Endothelial cell of umbilical vein (primary cell): ENCODE measurements around the gene OR10G3. TPM values are rescaled to one million over a fixed set of nuclear protein-coding genes. Genes with fewer than 3 reads are reported as not detected.

Source experiments
- BruUV-seq: library from RNA; stranded (reverse); fragments of 400-500 nt; replicated peaks from 2 replicates; lab custom pipeline; 2021; lab: Mats Ljungman, UMichigan
- CTCF ChIA-PET: fragments of 300-600, 350-600 bp; sonication (Branson Sonifier 250); formaldehyde crosslinking; loops from one replicate; lab custom pipeline; 2021; ENCODE audit warnings: antibody characterized with exemption, inconsistent platforms; lab: Charles Lee
- POLR2A ChIA-PET: fragments of 300-600, 350-600 bp; sonication (Branson Sonifier 250); formaldehyde crosslinking; loops from one replicate; lab custom pipeline; 2021; ENCODE audit warnings: antibody characterized with exemption, inconsistent platforms; lab: Charles Lee
- DNase-seq: peaks from one replicate; pipeline ENCODE4 v3.0.0-alpha.2; 2011; ENCODE audit warnings: low read depth, low spot score
- FAIRE-seq: peaks from 2 replicates; lab custom pipeline; 2011; peaks lifted over from hg19 to GRCh38; lab: Jason Lieb, UNC
- H2AFZ ChIP-seq: 2 replicates; pipeline ENCODE4 v1.6.0; 2012; ENCODE audit warnings: low read depth, low read length, control low read depth, inconsistent platforms
- H3K27ac ChIP-seq: 2 replicates; pipeline ENCODE4 v1.5.1; 2011; ENCODE audit warnings: low read depth, mild to moderate bottlenecking, control low read depth, low read length, moderate library complexity; ENCODE audit not compliant: insufficient read depth
- H3K27me3 ChIP-seq, 2 experiments: 2 replicates each; pipeline versions ENCODE4 v1.6.0 to v1.6.1; 2011; ENCODE audit warnings: low read length in 2 of 2, mixed read lengths in 1 of 2; ENCODE audit not compliant: control insufficient read depth in 2 of 2, insufficient read depth in 2 of 2
- H3K36me3 ChIP-seq, 2 experiments: 2 replicates in 1 of 2; 3 replicates in 1 of 2; pipeline ENCODE4 v1.5.1; 2011; ENCODE audit warnings: low read length in 2 of 2, mild to moderate bottlenecking in 1 of 2, moderate library complexity in 1 of 2; ENCODE audit not compliant: control insufficient read depth in 2 of 2, insufficient read depth in 2 of 2; ENCODE audit errors: extremely low read depth in 1 of 2
- H3K4me1 ChIP-seq: 3 replicates; pipeline ENCODE4 v1.5.1; 2011; ENCODE audit warnings: mild to moderate bottlenecking, low read length; ENCODE audit not compliant: control insufficient read depth, insufficient read depth; ENCODE audit errors: extremely low read depth
- H3K4me2 ChIP-seq: 2 replicates; pipeline ENCODE4 v1.6.1; 2011; ENCODE audit warnings: low read length, control low read depth, mixed read lengths; ENCODE audit not compliant: insufficient read depth
- H3K4me3 ChIP-seq, 3 experiments: fragments of 200-600 bp in 1 of 3; sonication (generic), shearing (Covaris generic) in 1 of 3; replicated peaks in 1 of 3; 2 replicates each; pipeline ENCODE4 v1.5.1; 2011 to 2016; ENCODE audit warnings: control low read depth in 3 of 3, low read length in 3 of 3, mild to moderate bottlenecking in 2 of 3, inconsistent platforms in 1 of 3, low read depth in 1 of 3, moderate library complexity in 1 of 3; ENCODE audit not compliant: insufficient read depth in 1 of 3
- H3K79me2 ChIP-seq: 2 replicates; pipeline ENCODE4 v1.6.0; 2012; ENCODE audit warnings: low read length, inconsistent platforms; ENCODE audit not compliant: control insufficient read depth, insufficient read depth
- H3K9ac ChIP-seq: replicated peaks from 2 replicates; pipeline ENCODE3; 2011; ENCODE audit warnings: low read length, control low read depth; ENCODE audit not compliant: insufficient read depth; ENCODE audit errors: extremely low read depth
- H3K9me1 ChIP-seq: replicated peaks from 3 replicates; pipeline ENCODE4 v1.6.0; 2011; ENCODE audit warnings: mild to moderate bottlenecking, low read length; ENCODE audit not compliant: control insufficient read depth, insufficient read depth; ENCODE audit errors: extremely low read depth
- H3K9me3 ChIP-seq: replicated peaks from 2 replicates; pipeline ENCODE4 v1.5.1; 2012; ENCODE audit warnings: low read length, inconsistent platforms; ENCODE audit not compliant: control insufficient read depth, insufficient read depth
- H4K20me1 ChIP-seq: replicated peaks from 2 replicates; pipeline ENCODE3; 2011; ENCODE audit warnings: mild to moderate bottlenecking, low read length; ENCODE audit not compliant: control insufficient read depth, insufficient read depth; ENCODE audit errors: extremely low read depth
- EZH2 ChIP-seq: IDR thresholded peaks from 2 replicates; pipeline ENCODE4 v1.6.1; 2012; ENCODE audit warnings: borderline replicate concordance, low read depth, mild to moderate bottlenecking, moderate library complexity, low read length, inconsistent platforms; ENCODE audit not compliant: severe bottlenecking
- FOS ChIP-seq: IDR thresholded peaks from 2 replicates; pipeline ENCODE4 v1.6.1; 2011; ENCODE audit warnings: mild to moderate bottlenecking, low read length, moderate library complexity, borderline replicate concordance; ENCODE audit not compliant: insufficient read depth
- GATA2 ChIP-seq: IDR thresholded peaks from 2 replicates; pipeline ENCODE4 v1.7.0; 2011; ENCODE audit warnings: low read depth, mild to moderate bottlenecking, moderate library complexity, mixed read lengths, low read length; ENCODE audit not compliant: insufficient read length, insufficient read depth
- JUN ChIP-seq: IDR thresholded peaks from 2 replicates; pipeline ENCODE4 v1.6.1; 2011; ENCODE audit warnings: borderline replicate concordance, low read depth; ENCODE audit not compliant: insufficient read length, insufficient read depth
- MYC ChIP-seq: IDR thresholded peaks from one replicate; pipeline ENCODE4 v1.6.1; 2011; ENCODE audit warnings: mild to moderate bottlenecking, low read depth, low read length
- POLR2A ChIP-seq: IDR thresholded peaks from 2 replicates; pipeline ENCODE4 v1.6.1; 2012; ENCODE audit warnings: low read depth, mild to moderate bottlenecking, control low read depth, low read length
- POLR2AphosphoS5 ChIP-seq: IDR thresholded peaks from 2 replicates; pipeline ENCODE4 v1.6.1; 2012; ENCODE audit warnings: low read depth, mild to moderate bottlenecking, control low read depth, low read length, moderate library complexity; ENCODE audit not compliant: insufficient read depth
- dilution Hi-C: fragments of 300-500 bp; cut with MboI; formaldehyde crosslinking; loops from one replicate; pipeline ENCODE4 v1.15.0; 2019; ENCODE audit warnings: low sequenced_read_pairs; ENCODE audit not compliant: extremely low pct_ligation_motif_present
- intact Hi-C: fragments of 100-400 bp; cut with micrococcal nuclease; formaldehyde crosslinking; loops from one replicate; pipeline ENCODE4 v1.10.0; 2022
- polyA plus RNA-seq, 4 experiments: library from polyadenylated mRNA; depleted of rRNA in 3 of 4; stranded (reverse) in 3 of 4; unstranded in 1 of 4; fragments of >200 nt; gene quantifications; 2 replicates each; pipeline versions ENCODE4 v1.2.1 to v1.2.3, GENCODE V29; 2011 to 2012; ENCODE audit warnings: missing spikeins in 1 of 4
- total RNA-seq: library from RNA; stranded (reverse); gene quantifications from 2 replicates; pipeline ENCODE4 v1.2.3, GENCODE V29; 2021
- TF ChIP-seq, protein P1 (sequence below): IDR thresholded peaks from 2 replicates; pipeline ENCODE4 v1.6.1; 2011; ENCODE audit not compliant: insufficient read depth, insufficient read length
- TF ChIP-seq, protein P2 (sequence below), 2 donors: IDR thresholded peaks; 1 replicate in 1 of 2; 2 replicates in 1 of 2; pipeline ENCODE4 v1.5.1; 2011; ENCODE audit warnings: low read length in 2 of 2, mild to moderate bottlenecking in 2 of 2, moderate library complexity in 2 of 2, control low read depth in 1 of 2, inconsistent platforms in 1 of 2, low read depth in 1 of 2; ENCODE audit not compliant: insufficient read depth in 1 of 2; ENCODE audit errors: extremely low read depth in 1 of 2

Gene OR10G3
- total and polyA plus RNA-seq, 2 donors (not counting 3 experiments of a cell fraction or from before 2014, with no cell fraction given) = not detected

DNA sequence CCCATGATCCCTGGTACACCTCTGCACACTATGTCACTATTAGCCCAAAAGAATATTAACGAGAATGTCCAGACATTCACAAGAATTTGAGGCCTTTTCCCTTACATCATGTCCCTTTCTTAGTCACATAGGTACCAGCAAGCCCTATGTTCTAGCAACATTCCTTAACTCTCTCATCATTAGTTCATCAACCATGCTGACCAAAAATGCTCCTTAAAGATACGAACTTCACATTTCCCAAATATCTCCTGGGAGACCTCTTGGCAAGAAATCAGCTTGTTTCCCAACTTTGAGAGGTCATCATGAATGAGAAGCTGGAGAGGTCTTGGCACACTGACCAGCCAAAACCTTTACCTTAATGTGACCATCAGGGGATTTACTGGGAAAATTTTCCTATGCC lies 58.4 kb downstream of the OR10G3 start:
- Histone ChIP-seq H3K27ac (no peak overlapping the region), H3K9me1 (no peaks in the 10 kb centered on the region), H3K9ac (no peak overlapping the region), H3K9me3 (no peaks in the 10 kb centered on the region), H3K27me3 (peaks cover 11 to 12% of the 10 kb centered on the region in 2 experiments), H3K36me3 (no peaks in the 10 kb centered on the region), H3K4me2 (no peak overlapping the region), H4K20me1 (no peaks in the 10 kb centered on the region), H2AFZ (no peak overlapping the region), H3K4me1 (peaks cover 1% of the 10 kb centered on the region), H3K79me2 (no peaks in the 10 kb centered on the region), H3K4me3 (no peak overlapping the region)
- DNase-seq (no peak), FAIRE-seq (no peak)
- POLR2A ChIA-PET = no interaction called here
- BruUV-seq = no TSS peak
- intact Hi-C loops (no loop called here), dilution Hi-C loops (no loop called here)
- CTCF ChIA-PET = interaction anchor here (1.3 kb wide), 1 partner anchor 23 kb away, joined by 4 read pairs; no protein-coding TSS in a partner anchor
- TF ChIP-seq POLR2A = no peak
- no peak for TF ChIP-seq MYC
- TF ChIP-seq, protein P1, sequence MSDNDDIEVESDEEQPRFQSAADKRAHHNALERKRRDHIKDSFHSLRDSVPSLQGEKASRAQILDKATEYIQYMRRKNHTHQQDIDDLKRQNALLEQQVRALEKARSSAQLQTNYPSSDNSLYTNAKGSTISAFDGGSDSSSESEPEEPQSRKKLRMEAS = no peak
- TF ChIP-seq, protein P2, sequence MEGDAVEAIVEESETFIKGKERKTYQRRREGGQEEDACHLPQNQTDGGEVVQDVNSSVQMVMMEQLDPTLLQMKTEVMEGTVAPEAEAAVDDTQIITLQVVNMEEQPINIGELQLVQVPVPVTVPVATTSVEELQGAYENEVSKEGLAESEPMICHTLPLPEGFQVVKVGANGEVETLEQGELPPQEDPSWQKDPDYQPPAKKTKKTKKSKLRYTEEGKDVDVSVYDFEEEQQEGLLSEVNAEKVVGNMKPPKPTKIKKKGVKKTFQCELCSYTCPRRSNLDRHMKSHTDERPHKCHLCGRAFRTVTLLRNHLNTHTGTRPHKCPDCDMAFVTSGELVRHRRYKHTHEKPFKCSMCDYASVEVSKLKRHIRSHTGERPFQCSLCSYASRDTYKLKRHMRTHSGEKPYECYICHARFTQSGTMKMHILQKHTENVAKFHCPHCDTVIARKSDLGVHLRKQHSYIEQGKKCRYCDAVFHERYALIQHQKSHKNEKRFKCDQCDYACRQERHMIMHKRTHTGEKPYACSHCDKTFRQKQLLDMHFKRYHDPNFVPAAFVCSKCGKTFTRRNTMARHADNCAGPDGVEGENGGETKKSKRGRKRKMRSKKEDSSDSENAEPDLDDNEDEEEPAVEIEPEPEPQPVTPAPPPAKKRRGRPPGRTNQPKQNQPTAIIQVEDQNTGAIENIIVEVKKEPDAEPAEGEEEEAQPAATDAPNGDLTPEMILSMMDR (IDR thresholded peaks at IDR 0.05; ENCODE audit: extremely low read depth in 1 of 2, insufficient read depth in 1 of 2, low read depth in 1 of 2, low read length in 2 of 2) = no peak
- TF ChIP-seq GATA2 = no peak
- no peak for TF ChIP-seq FOS
- TF ChIP-seq EZH2 = no peak
- TF ChIP-seq POLR2AphosphoS5 = no peak
- no peak for TF ChIP-seq JUN
